GM20431 (cell line): ENCODE measurements around the gene INSYN2A.

Source experiments
- in situ Hi-C: fragments of 300-500 bp; cut with MseI, MboI; formaldehyde crosslinking; loops from one replicate; pipeline ENCODE4 v1.15.0; 2020; ENCODE audit warnings: low sequenced_read_pairs; ENCODE audit not compliant: unreplicated experiment

Gene INSYN2A

GRCh38 chr10:127157089-127157488 lies 39.3 kb downstream of the INSYN2A start:
- in situ Hi-C loops, result no loop called here

GRCh38 chr10:127154831-127155620 lies 41.4 kb downstream of the INSYN2A start:
- in situ Hi-C loops, result no loop called here

GRCh38 chr10:127153181-127153580 lies 43.2 kb downstream of the INSYN2A start:
- in situ Hi-C loops, result no loop called here

- in situ Hi-C loops, result no loop called here
These were observed 44.3 kb downstream of the INSYN2A start for GRCh38 chr10:127151981-127152699.

- in situ Hi-C loops, result no loop called here
These were observed 44.9 kb downstream of the INSYN2A start for GRCh38 chr10:127151541-127151940.

GRCh38 chr10:127150136-127150535 lies 46.3 kb downstream of the INSYN2A start:
- in situ Hi-C loops, result no loop called here

GRCh38 chr10:127149501-127150081 lies 46.8 kb downstream of the INSYN2A start:
- in situ Hi-C loops, result no loop called here

- in situ Hi-C loops, result no loop called here
These were observed 47.5 kb downstream of the INSYN2A start for GRCh38 chr10:127148933-127149220.

GRCh38 chr10:127148066-127148932 lies 48.1 kb downstream of the INSYN2A start:
- in situ Hi-C loops, result no loop called here

- in situ Hi-C loops, result no loop called here
These were observed 49.7 kb downstream of the INSYN2A start for GRCh38 chr10:127146661-127147060.
